Stimulated activated CD4-positive, alpha-beta T cell treated with anti-CD3 and anti-CD28 coated beads, Interleukin-15, amount 100 ng/mL, for 24 hours (primary cell): ENCODE measurements around the gene OR56A3.

ENCODE experiments used
- DNase-seq: peaks from one replicate; pipeline ENCODE4 v3.0.0-alpha.2; 2020

Gene OR56A3

GRCh38 chr11:5983443-5983842, 41.4 kb downstream of the OR56A3 start:
- DNase-seq: no peak

DNA sequence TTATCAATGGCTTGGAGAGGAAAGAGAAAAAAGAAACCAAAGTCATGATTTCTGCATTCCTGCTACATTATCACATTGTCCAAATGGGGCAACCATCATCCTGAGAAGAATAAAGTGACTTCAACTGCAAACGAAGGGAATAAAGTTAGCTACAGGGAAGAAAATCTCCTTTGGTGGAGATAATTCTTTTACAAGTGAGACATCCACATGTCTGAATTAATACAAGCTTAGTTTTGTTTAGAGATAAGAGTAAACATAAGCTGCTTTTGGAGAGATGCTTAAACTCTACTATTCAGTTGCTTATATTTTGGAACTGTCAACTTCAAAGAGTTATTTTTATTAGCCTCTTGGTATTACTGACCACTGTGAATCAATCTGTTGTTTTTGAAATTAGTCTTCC, 44.8 kb downstream of the OR56A3 start, which contains the start of gene OR52L1:
TSS of gene OR52L1 (minus strand) at position 101 of the 400 bp plus-strand sequence. CDS start at position 46, 55 bp downstream.
- no peak for DNase-seq

- DNase-seq: no peak
Measured at GRCh38 chr11:5989203-5989602, 47.2 kb downstream of the OR56A3 start.

GRCh38 chr11:5992150-5992549, 50.1 kb downstream of the OR56A3 start:
- DNase-seq: no peak

DNA sequence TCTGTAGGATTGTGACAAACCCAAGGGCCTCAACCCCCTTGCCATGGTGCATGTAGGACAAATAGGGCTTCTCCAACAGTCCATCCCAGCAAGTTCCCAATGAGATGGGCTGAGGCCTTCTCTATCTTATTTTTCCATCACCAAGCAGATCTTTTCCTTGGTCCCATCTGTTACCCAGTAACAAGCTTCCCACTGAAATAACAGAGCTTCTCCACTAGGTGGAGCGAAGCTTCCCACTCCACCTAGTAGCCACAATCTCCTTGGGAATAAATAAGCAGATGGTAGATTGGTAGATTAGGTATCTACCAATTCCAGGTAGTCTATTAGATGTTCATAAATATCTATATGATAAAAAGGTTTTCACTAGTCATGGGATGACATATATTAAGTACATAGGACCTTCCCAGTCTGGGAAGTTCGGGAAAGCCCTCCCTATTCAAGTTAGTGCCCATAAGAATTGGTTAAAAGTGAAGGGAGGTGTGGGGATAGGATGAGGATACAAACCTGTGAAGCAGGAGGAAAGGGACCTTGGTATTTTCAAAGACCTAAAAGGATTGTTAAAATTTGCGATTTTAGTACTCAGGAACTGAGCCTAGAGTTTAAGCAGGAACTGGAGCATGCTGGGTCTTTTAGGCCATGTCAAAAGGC, 50.7 kb downstream of the OR56A3 start:
- DNase-seq: no peak

- no peak for DNase-seq
Measured at GRCh38 chr11:5994791-5995190, 52.7 kb downstream of the OR56A3 start.
